ENCODE measurements around the gene AACS. TPM values are rescaled to one million over a fixed set of nuclear protein-coding genes. Genes with fewer than 3 reads are reported as not detected.
A peak's percentile ranks its signal among the peaks of the same experiment; 100 is the strongest.

AACS gene
- total RNA-seq, 6 experiments from 2014 or later = 3.2 to 11.3 (median 4.8) TPM

GRCh38 chr12:125093681-125094330 lies 28.6 kb downstream of the AACS start:
- H3K4me1 ChIP-seq = peaks cover 0 to 3% (median 0%) of the 10 kb centered on the region in 4 donors
- WGBS (ENCODE audit: insufficient coverage, low coverage, low lambda C conversion rate, missing lambda C conversion rate) = 95% methylated on average over 15 of the region's 26 CpGs
- intact Hi-C loops (cut with DNase I) = no loop called here
- H3K27ac ChIP-seq = no peak overlapping the region
- DNase-seq (no peak), ATAC-seq (no peak)
- TF ChIP-seq POLR2A (IDR thresholded peaks at IDR 0.05) (no peak), CTCF (IDR thresholded peaks at IDR 0.05) (no peak)
- no peaks in the 10 kb centered on the region for H3K36me3 ChIP-seq
- H3K4me3 ChIP-seq = no peak overlapping the region
- H3K27me3 ChIP-seq = no peaks in the 10 kb centered on the region
- no peaks in the 10 kb centered on the region for H3K9me3 ChIP-seq

GRCh38 chr12:125096894-125097293 lies 31.7 kb downstream of the AACS start:
- no peaks in the 10 kb centered on the region for H3K9me3 ChIP-seq
- TF ChIP-seq POLR2A (IDR thresholded peaks at IDR 0.05) = no peak
- TF ChIP-seq CTCF (IDR thresholded peaks at IDR 0.05) = no peak
- 84% methylated on average over 4 of the region's 7 CpGs for WGBS (ENCODE audit: insufficient coverage, low coverage, low lambda C conversion rate, missing lambda C conversion rate)
- intact Hi-C loops (cut with DNase I) = no loop called here
- no peak overlapping the region for H3K4me3 ChIP-seq
- no peaks in the 10 kb centered on the region for H3K36me3 ChIP-seq
- H3K27ac ChIP-seq = no peak overlapping the region
- peaks cover 0 to 3% (median 0%) of the 10 kb centered on the region in 4 donors for H3K4me1 ChIP-seq
- no peaks in the 10 kb centered on the region for H3K27me3 ChIP-seq
- DNase-seq (no peak), ATAC-seq (no peak)

- Histone ChIP-seq H3K27me3 (no peaks in the 10 kb centered on the region), H3K4me1 (peaks cover 0 to 3% (median 0%) of the 10 kb centered on the region in 4 donors), H3K9me3 (no peaks in the 10 kb centered on the region), H3K27ac (no peak overlapping the region), H3K36me3 (no peaks in the 10 kb centered on the region), H3K4me3 (no peak overlapping the region)
- intact Hi-C loops (cut with DNase I) = no loop called here
- DNase-seq = no peak
- ATAC-seq = peak in 1 of 4 donors; percentile 8
- TF ChIP-seq POLR2A (IDR thresholded peaks at IDR 0.05) (no peak), CTCF (IDR thresholded peaks at IDR 0.05) (no peak)
- 73% methylated on average over 5 of the region's 12 CpGs for WGBS (ENCODE audit: insufficient coverage, low coverage, low lambda C conversion rate, missing lambda C conversion rate)
These were observed 32.2 kb downstream of the AACS start for GRCh38 chr12:125097427-125097826.

- H3K9me3 ChIP-seq = no peaks in the 10 kb centered on the region
- no peak for ATAC-seq
- DNase-seq = no peak
- peaks cover 0 to 8% (median 0%) of the 10 kb centered on the region in 4 donors for H3K36me3 ChIP-seq
- no peaks in the 10 kb centered on the region for H3K27me3 ChIP-seq
- no peak overlapping the region for H3K27ac ChIP-seq
- intact Hi-C loops (cut with DNase I) = no loop called here
- H3K4me3 ChIP-seq = no peak overlapping the region
- 60% methylated on average over 12 of the region's 15 CpGs for WGBS (ENCODE audit: insufficient coverage, low coverage, low lambda C conversion rate, missing lambda C conversion rate)
- H3K4me1 ChIP-seq = peaks cover 0 to 3% (median 0%) of the 10 kb centered on the region in 4 donors
- TF ChIP-seq POLR2A (IDR thresholded peaks at IDR 0.05) (no peak), CTCF (IDR thresholded peaks at IDR 0.05) (no peak)
These were observed 33.6 kb downstream of the AACS start for GRCh38 chr12:125098676-125099408.

All from right lobe of liver (tissue), 6 donors.